HEK293 (cell line): Measurements from ENCODE around the gene VANGL1.

Source experiments
- CTCF ChIA-PET: fragments of 350-600 bp; formaldehyde crosslinking; extraction: SDS; loops from one replicate; lab custom pipeline; 2021; ENCODE audit warnings: antibody characterized with exemption; lab: Yijun Ruan, JAX
- POLR2A ChIA-PET: fragments of 300-600 bp; formaldehyde crosslinking; extraction: SDS; loops from one replicate; lab custom pipeline; 2020; ENCODE audit warnings: antibody characterized with exemption, inconsistent platforms; lab: Yijun Ruan, JAX
- H3K27ac ChIP-seq: fragments of 200-500 bp; sonication (Bioruptor generic); 2 replicates; pipeline ENCODE4 v1.5.1; 2014; ENCODE audit warnings: low read depth, low read length, control low read depth, inconsistent platforms; ENCODE audit errors: extremely low read depth
- H3K36me3 ChIP-seq, 2 experiments: fragments of 200-500 bp in 1 of 2; sonication (Bioruptor generic) in 1 of 2; 1 replicate in 1 of 2; 2 replicates in 1 of 2; pipeline ENCODE4 v1.5.1; 2014 to 2017; ENCODE audit warnings: inconsistent platforms in 2 of 2, low read length in 2 of 2; ENCODE audit not compliant: control insufficient read depth in 2 of 2, insufficient read depth in 1 of 2
- H3K4me1 ChIP-seq: fragments of 200-500 bp; sonication (Bioruptor generic); 2 replicates; pipeline ENCODE4 v1.5.1; 2014; ENCODE audit warnings: mild to moderate bottlenecking, low read length, inconsistent platforms; ENCODE audit not compliant: control insufficient read depth, insufficient read depth
- H3K4me3 ChIP-seq: 2 replicates; pipeline ENCODE4 v1.5.1; 2011; ENCODE audit warnings: low read depth, mild to moderate bottlenecking, control low read depth, low read length, moderate library complexity
- H3K9me3 ChIP-seq: fragments of 200-500 bp; sonication (Bioruptor generic); 2 replicates; pipeline ENCODE4 v1.5.1; 2014; ENCODE audit warnings: low read depth, low read length, inconsistent platforms; ENCODE audit not compliant: control insufficient read depth, insufficient read depth
- BCL11A ChIP-seq: fragments of 450-650 bp; formaldehyde crosslinking; IDR thresholded peaks from 2 replicates; pipeline ENCODE4 v1.5.1; 2016; ENCODE audit warnings: low read depth, missing biosample characterization, missing genetic modification characterization
- BCL11B ChIP-seq: fragments of 450-650 bp; formaldehyde crosslinking; IDR thresholded peaks from 2 replicates; pipeline ENCODE4 v1.5.1; 2016; ENCODE audit warnings: low read depth, missing biosample characterization, missing genetic modification characterization
- KLF8 ChIP-seq: fragments of 450-650 bp; formaldehyde crosslinking; IDR thresholded peaks from 2 replicates; pipeline ENCODE4 v1.5.1; 2016; ENCODE audit warnings: missing biosample characterization, missing genetic modification characterization
- PATZ1 ChIP-seq: fragments of 450-650 bp; formaldehyde crosslinking; IDR thresholded peaks from 2 replicates; pipeline ENCODE4 v1.5.1; 2016; ENCODE audit warnings: missing biosample characterization, missing genetic modification characterization
- PRDM6 ChIP-seq: fragments of 450-650 bp; formaldehyde crosslinking; IDR thresholded peaks from 2 replicates; pipeline ENCODE4 v1.5.1; 2017; ENCODE audit warnings: missing biosample characterization, missing genetic modification characterization
- REPIN1 ChIP-seq: fragments of 450-650 bp; formaldehyde crosslinking; IDR thresholded peaks from 2 replicates; pipeline ENCODE4 v1.5.1; 2017; ENCODE audit warnings: missing biosample characterization, missing genetic modification characterization, low read depth
- YY1 ChIP-seq: fragments of 450-650 bp; formaldehyde crosslinking; IDR thresholded peaks from 2 replicates; pipeline ENCODE4 v1.5.1; 2018; ENCODE audit warnings: missing biosample characterization, missing genetic modification characterization
- YY2 ChIP-seq: fragments of 450-650 bp; formaldehyde crosslinking; IDR thresholded peaks from 2 replicates; pipeline ENCODE4 v1.5.1; 2016; ENCODE audit warnings: missing biosample characterization, missing genetic modification characterization
- ZBTB17 ChIP-seq: fragments of 450-650 bp; formaldehyde crosslinking; IDR thresholded peaks from 2 replicates; pipeline ENCODE4 v1.5.1; 2016; ENCODE audit warnings: missing biosample characterization, missing genetic modification characterization
- ZBTB48 ChIP-seq: fragments of 450-650 bp; formaldehyde crosslinking; IDR thresholded peaks from 2 replicates; pipeline ENCODE4 v1.5.1; 2016; ENCODE audit warnings: missing biosample characterization, missing genetic modification characterization
- ZNF121 ChIP-seq: fragments of 450-650 bp; formaldehyde crosslinking; IDR thresholded peaks from 2 replicates; pipeline ENCODE4 v1.5.1; 2016; ENCODE audit warnings: missing biosample characterization, missing genetic modification characterization
- ZNF2 ChIP-seq: fragments of 450-650 bp; formaldehyde crosslinking; IDR thresholded peaks from 2 replicates; pipeline ENCODE4 v1.5.1; 2016; ENCODE audit warnings: missing biosample characterization, missing genetic modification characterization
- ZNF311 ChIP-seq: fragments of 450-650 bp; formaldehyde crosslinking; IDR thresholded peaks from 2 replicates; pipeline ENCODE4 v1.5.1; 2017; ENCODE audit warnings: missing biosample characterization, missing genetic modification characterization, borderline replicate concordance
- ZNF398 ChIP-seq: fragments of 450-650 bp; formaldehyde crosslinking; IDR thresholded peaks from 2 replicates; pipeline ENCODE4 v1.5.1; 2017; ENCODE audit warnings: missing biosample characterization, missing genetic modification characterization
- ZNF423 ChIP-seq: fragments of 450-650 bp; formaldehyde crosslinking; IDR thresholded peaks from 2 replicates; pipeline ENCODE4 v1.5.1; 2016; ENCODE audit warnings: missing biosample characterization, missing genetic modification characterization
- ZNF518A ChIP-seq: fragments of 450-650 bp; formaldehyde crosslinking; conservative IDR thresholded peaks from 2 replicates; pipeline ENCODE4 v1.5.1; 2016; ENCODE audit warnings: low read depth, missing biosample characterization, missing genetic modification characterization
- ZNF521 ChIP-seq: fragments of 450-650 bp; formaldehyde crosslinking; IDR thresholded peaks from 2 replicates; pipeline ENCODE4 v1.5.1; 2017; ENCODE audit warnings: missing biosample characterization, mild to moderate bottlenecking, missing genetic modification characterization
- ZNF626 ChIP-seq: fragments of 450-650 bp; sonication (Bioruptor Pico); formaldehyde crosslinking; IDR thresholded peaks from 2 replicates; pipeline ENCODE4 v1.5.1; 2018; ENCODE audit warnings: missing biosample characterization, missing genetic modification characterization, inconsistent platforms
- ZNF692 ChIP-seq: fragments of 450-650 bp; formaldehyde crosslinking; IDR thresholded peaks from 2 replicates; pipeline ENCODE4 v1.5.1; 2016; ENCODE audit warnings: missing biosample characterization, missing genetic modification characterization
- ZXDB ChIP-seq: fragments of 450-650 bp; formaldehyde crosslinking; IDR thresholded peaks from 2 replicates; pipeline ENCODE4 v1.5.1; 2016; ENCODE audit warnings: missing biosample characterization, missing genetic modification characterization

The VANGL1 gene

GRCh38 chr1:115648717-115649691 lies 7.2 kb downstream of the VANGL1 start:
- POLR2A ChIA-PET: no interaction called here
- CTCF ChIA-PET: interaction anchor here (0.6 to 3.8 kb wide), 2 partner anchors 51 to 58 kb away, joined by 3 to 18 read pairs; no protein-coding TSS in a partner anchor
- H3K4me3 ChIP-seq: no peak overlapping the region
- peak overlapping the region; percentile 36; the same call in 1 of the 2 replicates for H3K27ac ChIP-seq
- peaks cover 35% of the 10 kb centered on the region for H3K4me1 ChIP-seq
- no peaks in the 10 kb centered on the region for H3K9me3 ChIP-seq
- H3K36me3 ChIP-seq: peaks cover 0 to 19% of the 10 kb centered on the region in 2 experiments; a peak in 1 of 3 replicates
- TF ChIP-seq ZNF518A: no peak
- peak; percentile 73 for TF ChIP-seq ZNF398
- no peak for TF ChIP-seq BCL11A (tag by site-specific recombination)
- TF ChIP-seq KLF8: no peak
- TF ChIP-seq REPIN1: no peak
- no peak for TF ChIP-seq ZNF692 (tag by site-specific recombination)
- TF ChIP-seq ZNF626 (tag by site-specific recombination): no peak
- no peak for TF ChIP-seq ZNF121 (tag by site-specific recombination)
- TF ChIP-seq ZNF2 (tag by site-specific recombination): no peak
- peak; percentile 67 for TF ChIP-seq ZBTB17 (tag by site-specific recombination)
- no peak for TF ChIP-seq YY1 (tag by site-specific recombination)
- no peak for TF ChIP-seq ZNF423 (tag by site-specific recombination)
- no peak for TF ChIP-seq ZNF521 (tag by site-specific recombination)
- TF ChIP-seq PRDM6 (tag by site-specific recombination): peak; percentile 41
- TF ChIP-seq PATZ1: peak; percentile 19; the same call in 1 of the 2 replicates
- no peak for TF ChIP-seq ZXDB (tag by site-specific recombination)
- no peak for TF ChIP-seq BCL11B (tag by site-specific recombination)
- TF ChIP-seq ZBTB48 (tag by site-specific recombination): no peak
- no peak for TF ChIP-seq YY2 (tag by site-specific recombination)
- no peak for TF ChIP-seq ZNF311
